Measurements from ENCODE around the gene PCID2.

Gene PCID2

GRCh38 chr13:113186061-113186900 is 22.2 kb downstream of the PCID2 start:
- DNase-seq = no peak

DNA sequence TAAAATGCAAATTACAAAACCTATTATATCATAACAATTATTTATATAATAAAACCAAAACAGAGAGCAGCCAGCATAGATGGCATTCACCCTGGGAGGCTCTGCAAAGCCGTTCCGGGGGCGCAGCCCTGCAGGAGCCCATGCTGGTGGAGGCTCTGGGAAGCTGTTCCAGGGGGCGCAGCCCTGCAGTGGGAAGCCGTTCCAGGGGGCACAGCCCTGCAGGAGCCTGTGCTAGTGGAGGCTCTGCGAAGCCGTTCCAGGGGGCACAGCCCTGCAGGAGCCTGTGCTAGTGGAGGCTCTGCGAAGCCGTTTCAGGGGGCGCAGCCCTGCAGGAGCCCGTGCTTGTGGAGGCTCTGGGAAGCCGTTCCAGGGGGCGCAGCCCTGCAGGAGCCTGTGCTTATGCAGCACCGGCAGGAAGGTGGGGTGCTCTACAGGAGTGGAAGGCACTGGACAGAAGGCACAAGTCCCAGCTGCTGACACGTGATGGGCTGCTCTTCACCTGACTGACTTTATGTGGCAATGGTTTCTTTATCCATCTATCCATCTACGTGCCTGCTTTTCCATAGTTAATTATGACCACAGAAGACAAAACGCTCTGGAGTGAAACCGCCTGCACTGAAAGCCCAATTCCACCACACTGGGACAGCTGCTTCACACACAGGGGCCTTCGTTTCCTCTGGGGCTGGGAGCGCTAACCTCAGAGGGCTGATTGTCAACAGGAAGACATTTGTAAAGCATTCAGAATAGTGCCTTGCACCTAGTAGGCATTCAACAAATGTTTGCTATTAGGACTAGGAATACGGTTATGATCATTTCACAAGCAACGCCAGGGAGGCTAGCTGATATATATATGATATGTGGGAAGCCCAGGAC is 23.7 kb downstream of the PCID2 start:
- no peak for DNase-seq

DNA sequence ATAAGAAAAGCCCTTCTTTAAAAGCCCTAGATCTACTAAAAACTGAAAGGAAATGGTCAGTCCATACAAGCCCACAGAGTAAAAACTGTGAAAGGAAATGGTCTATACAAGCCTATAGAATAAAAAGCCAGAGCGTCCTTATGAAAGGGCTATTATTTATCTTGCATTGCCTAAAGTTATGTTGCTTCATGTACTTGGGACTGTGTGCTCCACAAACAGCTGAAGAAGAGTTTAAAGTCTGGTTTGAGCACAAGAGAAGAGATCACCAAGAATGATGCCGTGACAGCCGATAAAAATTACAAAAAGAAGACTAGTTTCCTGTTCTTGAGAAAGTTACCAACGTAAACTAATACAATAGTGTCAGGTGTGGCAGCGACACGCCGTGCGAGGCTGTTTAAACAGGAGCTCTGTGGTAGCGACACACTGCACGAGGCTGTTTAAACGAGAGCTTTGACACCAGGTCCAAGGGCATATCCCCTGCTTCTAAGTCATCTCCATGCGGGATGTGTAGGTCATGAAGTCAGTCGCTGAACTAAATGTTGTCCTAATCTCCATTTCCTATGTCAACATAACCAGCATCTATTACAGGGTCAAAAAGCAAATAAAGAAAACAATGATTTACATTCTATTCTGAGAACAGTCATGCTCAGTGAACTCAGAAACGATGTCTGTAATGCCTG is 24.9 kb downstream of the PCID2 start:
- DNase-seq = no peak

DNA sequence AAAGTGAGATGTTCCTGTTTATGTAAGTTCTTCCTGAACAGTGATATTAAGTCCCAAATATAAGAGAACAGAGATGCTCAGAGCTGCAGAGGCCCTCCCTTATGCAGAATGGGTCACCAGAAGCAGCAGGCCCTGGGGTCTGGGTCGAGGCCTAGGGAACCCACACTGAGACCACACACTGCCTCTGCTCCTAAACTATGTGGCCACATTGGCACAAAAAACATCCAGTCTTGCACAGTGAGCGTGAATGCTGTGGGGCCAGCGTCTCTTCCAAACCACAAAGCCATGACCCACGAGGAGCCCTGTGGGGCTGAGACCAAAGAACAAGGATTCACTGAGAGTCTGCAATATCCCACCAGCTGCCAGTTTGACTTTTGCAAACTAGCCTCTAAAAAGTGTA is 26.4 kb downstream of the PCID2 start:
- DNase-seq = no peak

DNA sequence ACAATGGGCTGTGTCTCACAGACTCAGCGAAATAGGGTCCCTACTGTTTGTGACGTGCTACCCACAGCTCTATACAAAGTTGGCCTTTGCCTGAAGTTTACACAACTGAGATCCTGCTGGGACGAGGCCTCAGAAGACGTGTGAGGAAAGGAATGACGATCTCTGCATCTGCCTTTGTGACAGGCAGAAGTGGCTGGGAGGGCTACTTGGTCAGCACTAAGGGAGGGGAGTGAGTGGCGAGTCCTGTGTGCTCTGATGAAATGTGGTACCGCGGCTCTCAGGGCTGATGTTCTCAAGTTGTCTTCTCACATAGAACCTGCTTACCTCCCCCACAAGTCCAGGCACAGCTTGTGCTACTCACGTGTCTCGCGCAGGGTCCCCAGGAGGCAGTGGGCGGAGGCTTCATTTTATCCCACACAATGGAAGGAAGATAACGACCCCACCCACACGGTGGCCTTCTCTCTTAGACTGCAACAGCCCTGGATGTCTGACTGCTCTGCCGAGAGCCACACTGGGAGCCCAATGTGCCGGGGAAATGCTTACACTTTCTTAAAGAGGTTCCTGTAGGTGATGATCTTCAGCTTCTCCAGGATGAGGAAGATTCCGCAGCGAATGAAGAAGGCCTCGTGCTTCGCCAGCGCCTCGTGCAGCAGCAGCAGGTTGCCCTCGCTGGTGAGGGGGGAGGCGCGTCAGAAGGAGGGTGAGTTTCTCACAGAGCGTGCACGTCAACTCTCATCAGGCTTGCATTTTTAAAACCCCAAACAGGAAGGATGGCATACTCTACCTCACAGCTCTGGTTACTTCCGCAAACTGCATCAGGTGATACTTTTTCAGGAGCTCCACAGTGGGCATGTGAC is 28.9 kb downstream of the PCID2 start:
- DNase-seq = no peak

DNA sequence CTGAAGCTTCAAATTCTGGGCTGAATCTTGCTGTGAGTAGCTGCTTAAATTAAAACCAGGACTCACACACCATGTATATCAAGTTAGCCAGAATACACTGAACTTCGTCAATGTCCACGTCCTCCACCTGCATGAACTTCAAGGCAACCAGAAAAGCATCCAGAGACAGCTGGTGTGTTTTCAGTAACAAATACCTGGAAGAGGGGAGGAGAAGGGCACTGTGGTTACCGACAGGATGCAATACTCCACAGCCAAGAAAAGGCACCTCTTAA is 29.6 kb downstream of the PCID2 start:
- no peak for DNase-seq

DNA sequence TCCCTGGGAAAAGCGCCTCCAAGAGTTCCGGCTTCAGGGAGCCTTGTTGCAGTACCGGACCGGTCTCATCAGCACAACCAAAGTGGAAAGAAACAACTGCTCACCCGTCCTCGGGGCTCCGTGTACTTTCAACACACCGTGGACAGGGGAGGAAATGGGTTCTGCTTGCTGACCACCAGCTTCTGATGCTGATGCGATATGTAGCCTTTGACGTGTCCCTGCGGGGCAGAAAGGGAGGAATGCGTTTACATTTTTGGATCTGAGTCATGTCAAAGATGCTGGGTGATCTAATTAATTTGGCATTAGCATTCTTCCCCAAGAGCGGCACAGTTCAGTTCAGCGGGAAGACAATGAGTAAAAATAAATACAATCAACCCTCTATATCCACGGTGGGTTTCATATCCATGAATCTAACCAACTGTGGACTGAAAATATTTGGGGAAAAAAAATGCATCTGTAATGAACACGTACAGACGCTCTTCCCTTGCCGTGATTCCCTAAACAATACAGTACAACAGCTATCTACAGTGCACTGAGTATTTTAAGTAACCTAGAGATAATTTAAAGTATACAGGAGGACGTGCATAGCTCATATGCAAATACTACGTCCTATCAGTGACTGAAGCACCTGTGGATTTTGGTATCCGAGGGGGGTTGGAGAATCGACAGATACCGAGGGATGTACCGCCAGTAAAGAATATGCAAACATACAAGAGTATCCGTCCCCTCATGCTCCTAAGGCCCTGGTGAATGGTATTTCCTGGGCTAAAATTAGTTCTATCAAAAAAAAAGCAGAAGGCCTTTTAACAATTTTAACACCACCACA is 30.2 kb downstream of the PCID2 start:
- DNase-seq = no peak

- no peak for DNase-seq
Measured at GRCh38 chr13:113176822-113177221, 31.6 kb downstream of the PCID2 start.

DNA sequence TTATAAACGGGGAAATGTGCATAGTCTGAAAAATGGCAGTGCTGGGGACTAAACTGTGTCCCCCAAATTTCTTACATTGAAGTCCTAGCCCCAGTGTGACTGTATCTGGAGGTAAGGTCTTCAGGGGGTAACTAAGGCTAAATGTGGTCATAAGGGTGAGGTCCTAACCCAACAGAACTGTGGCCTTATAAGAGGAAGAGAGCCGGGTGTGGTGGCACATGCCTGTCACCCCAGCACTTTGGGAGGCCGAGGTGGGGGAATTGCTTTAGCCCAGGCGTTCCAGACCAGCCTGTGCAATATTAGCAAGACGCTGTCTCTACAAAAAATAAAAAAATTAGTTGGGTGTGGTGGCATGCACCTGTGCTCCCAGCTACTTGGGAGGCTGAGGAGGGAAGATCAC is 32.2 kb downstream of the PCID2 start:
- no peak for DNase-seq

- DNase-seq = no peak
Measured at GRCh38 chr13:113172419-113172926, 36.0 kb downstream of the PCID2 start.

DNA sequence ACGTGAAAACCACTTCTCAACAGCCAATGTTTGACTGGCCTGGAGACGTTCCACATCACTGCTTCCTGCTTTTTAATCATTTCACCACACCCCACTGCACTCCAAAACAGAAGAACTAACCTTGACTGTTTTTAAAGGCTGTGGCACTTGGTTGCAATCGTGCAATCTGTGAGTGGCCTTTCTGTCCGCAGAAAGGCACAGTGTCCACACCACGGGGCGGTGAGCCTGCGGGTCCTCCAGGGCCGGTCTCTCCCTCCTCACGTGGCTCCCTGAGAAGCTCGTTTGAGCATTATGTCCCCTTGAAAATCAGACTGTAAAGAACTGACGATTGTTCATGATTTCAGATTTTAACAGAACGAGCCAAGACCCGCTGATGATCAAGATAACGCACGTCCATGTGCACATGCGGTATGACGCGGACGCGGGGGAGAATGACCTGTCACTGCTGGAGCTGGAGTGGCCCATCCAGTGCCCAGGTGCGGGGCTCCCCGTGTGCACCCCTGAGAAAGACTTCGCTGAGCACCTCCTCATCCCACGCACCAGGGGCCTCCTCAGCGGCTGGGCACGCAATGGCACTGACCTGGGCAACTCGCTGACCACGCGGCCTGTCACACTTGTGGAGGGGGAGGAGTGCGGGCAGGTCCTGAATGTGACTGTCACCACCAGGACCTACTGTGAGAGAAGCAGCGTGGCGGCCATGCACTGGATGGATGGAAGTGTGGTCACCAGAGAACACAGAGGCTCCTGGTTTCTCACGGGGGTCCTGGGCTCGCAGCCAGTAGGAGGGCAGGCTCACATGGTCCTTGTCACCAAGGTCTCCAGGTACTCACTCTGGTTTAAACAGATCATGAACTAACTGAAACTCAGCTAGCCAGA is 37.0 kb downstream of the PCID2 start:
- DNase-seq = no peak

GRCh38 chr13:113170511-113170910 is 38.0 kb downstream of the PCID2 start:
- DNase-seq = no peak

GRCh38 chr13:113169277-113170272 is 38.9 kb downstream of the PCID2 start:
- DNase-seq = no peak

DNA sequence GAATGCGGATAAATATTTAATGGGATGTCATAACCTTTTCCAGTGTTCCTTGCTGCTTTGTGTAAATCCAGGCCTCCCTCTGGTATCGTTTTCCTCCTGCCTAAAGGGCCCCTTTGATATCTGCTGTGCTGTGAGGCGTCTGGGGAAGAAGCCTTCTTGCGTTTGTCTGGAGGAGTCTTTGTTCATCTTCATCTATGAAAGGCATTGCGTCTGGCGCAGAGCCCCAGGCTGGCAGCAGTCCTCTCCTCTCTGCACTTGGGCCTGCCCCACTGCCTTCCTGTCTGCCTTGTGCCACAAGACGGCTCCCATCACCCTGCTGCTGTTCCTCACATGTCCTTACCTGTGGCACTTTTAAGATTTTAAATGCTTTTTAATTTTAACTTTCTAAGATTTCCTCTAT is 40.3 kb downstream of the PCID2 start:
- no peak for DNase-seq

- no peak for DNase-seq
Measured at GRCh38 chr13:113167575-113167974, 40.9 kb downstream of the PCID2 start.

DNA sequence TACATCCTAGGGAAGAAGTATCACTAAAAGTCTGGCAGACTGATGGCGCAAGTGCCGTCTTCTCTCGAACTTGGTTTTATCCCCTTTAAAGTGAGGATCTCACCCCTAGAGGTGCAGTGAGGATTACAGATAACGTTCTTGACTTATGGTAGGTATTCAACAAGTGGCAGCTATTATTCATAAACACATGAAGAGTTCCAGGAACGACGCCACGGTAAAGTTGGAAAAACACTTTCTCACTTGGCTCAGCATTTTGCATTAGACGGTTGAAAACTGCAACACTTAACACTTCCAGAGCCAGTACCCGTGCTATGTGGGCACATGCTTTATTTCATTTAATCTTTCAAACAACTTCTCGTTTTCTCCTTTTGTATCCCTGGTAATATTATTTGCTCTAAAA is 41.3 kb downstream of the PCID2 start:
- no peak for DNase-seq

- no peak for DNase-seq
Measured at GRCh38 chr13:113166681-113167080, 41.8 kb downstream of the PCID2 start.

- DNase-seq = no peak
Measured at GRCh38 chr13:113166266-113166665, 42.2 kb downstream of the PCID2 start.

DNA sequence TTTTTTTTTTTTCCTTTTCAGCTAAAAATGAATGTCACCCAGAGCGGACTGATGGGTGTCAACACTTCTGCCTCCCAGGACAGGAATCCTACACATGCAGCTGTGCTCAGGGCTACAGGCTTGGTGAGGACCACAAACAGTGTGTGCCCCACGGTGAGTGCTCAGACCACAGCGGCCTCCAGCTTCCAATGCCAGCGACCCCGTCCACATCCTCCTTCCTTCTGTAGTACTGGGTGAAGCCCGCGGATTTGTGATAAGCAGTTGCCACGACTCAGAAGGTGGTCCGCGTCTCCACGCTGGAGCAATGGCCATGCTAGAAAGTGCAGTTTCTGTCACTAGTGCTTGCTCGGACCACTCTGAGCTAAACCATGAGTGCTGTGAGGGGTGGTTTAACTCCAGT is 44.0 kb downstream of the PCID2 start:
- DNase-seq = no peak
